ENCODE data around the gene LIN7A. TPM values are rescaled to one million over a fixed set of nuclear protein-coding genes. Genes with fewer than 3 reads are reported as not detected.

Gene LIN7A
- total RNA-seq, 2 experiments from 2014 or later: not detected

GRCh38 chr12:80834724-80835123 lies 103.0 kb downstream of the LIN7A start:
- H3K27me3 Mint-ChIP-seq: no peaks in the 10 kb centered on the region
- DNase-seq: no peak
- no peak overlapping the region for H3K4me3 ChIP-seq (ENCODE audit: low read length)
- no peaks in the 10 kb centered on the region for H3K4me1 ChIP-seq (ENCODE audit: insufficient read depth, low read length)
- no peak for ATAC-seq (ENCODE audit: poor library complexity)
- H3K9me3 Mint-ChIP-seq: peaks cover 5% of the 10 kb centered on the region
- H3K27me3 ChIP-seq (ENCODE audit: control insufficient read depth in 1 of 2, insufficient read depth in 2 of 2, low read length in 2 of 2): no peaks in the 10 kb centered on the region
- intact Hi-C loops (cut with DNase I, micrococcal nuclease): no loop called here
- H3K36me3 Mint-ChIP-seq (ENCODE audit: low read depth): no peaks in the 10 kb centered on the region
- H3K4me1 Mint-ChIP-seq (ENCODE audit: low read depth): no peaks in the 10 kb centered on the region
- no peak overlapping the region for H3K27ac Mint-ChIP-seq
- H3K36me3 ChIP-seq (ENCODE audit: insufficient read depth, low read length): no peaks in the 10 kb centered on the region
- no peaks in the 10 kb centered on the region for H3K9me3 ChIP-seq (ENCODE audit: control insufficient read depth in 1 of 2, insufficient read depth in 1 of 2, low read length in 2 of 2)
- TF ChIP-seq CTCF (IDR thresholded peaks at IDR 0.05): no peak
- POLR2A ChIA-PET: no interaction called here
- CTCF ChIA-PET: no interaction called here
- no peak overlapping the region for H3K4me3 Mint-ChIP-seq
- H3K27ac ChIP-seq (ENCODE audit: low read depth in 1 of 2, low read length in 2 of 2): no peak overlapping the region

- POLR2A ChIA-PET: no interaction called here
- Histone ChIP-seq H3K27me3 (ENCODE audit: control insufficient read depth in 1 of 2, insufficient read depth in 2 of 2, low read length in 2 of 2) (no peaks in the 10 kb centered on the region), H3K4me3 (ENCODE audit: low read length) (no peak overlapping the region), H3K27ac (ENCODE audit: low read depth in 1 of 2, low read length in 2 of 2) (no peak overlapping the region), H3K4me1 (ENCODE audit: insufficient read depth, low read length) (no peaks in the 10 kb centered on the region), H3K9me3 (ENCODE audit: control insufficient read depth in 1 of 2, insufficient read depth in 1 of 2, low read length in 2 of 2) (peaks cover 0 to 3% of the 10 kb centered on the region in 2 experiments), H3K36me3 (ENCODE audit: insufficient read depth, low read length) (no peaks in the 10 kb centered on the region)
- Mint-ChIP-seq H3K36me3 (ENCODE audit: low read depth) (no peaks in the 10 kb centered on the region), H3K4me1 (ENCODE audit: low read depth) (no peaks in the 10 kb centered on the region), H3K27me3 (no peaks in the 10 kb centered on the region), H3K4me3 (no peak overlapping the region), H3K9me3 (peaks cover 4% of the 10 kb centered on the region), H3K27ac (no peak overlapping the region)
- ATAC-seq (ENCODE audit: poor library complexity) (no peak), DNase-seq (no peak)
- intact Hi-C loops (cut with DNase I, micrococcal nuclease): no loop called here
- TF ChIP-seq CTCF (IDR thresholded peaks at IDR 0.05): no peak
- CTCF ChIA-PET: no interaction called here
These were observed 107.1 kb downstream of the LIN7A start for GRCh38 chr12:80830533-80831088.

DNA sequence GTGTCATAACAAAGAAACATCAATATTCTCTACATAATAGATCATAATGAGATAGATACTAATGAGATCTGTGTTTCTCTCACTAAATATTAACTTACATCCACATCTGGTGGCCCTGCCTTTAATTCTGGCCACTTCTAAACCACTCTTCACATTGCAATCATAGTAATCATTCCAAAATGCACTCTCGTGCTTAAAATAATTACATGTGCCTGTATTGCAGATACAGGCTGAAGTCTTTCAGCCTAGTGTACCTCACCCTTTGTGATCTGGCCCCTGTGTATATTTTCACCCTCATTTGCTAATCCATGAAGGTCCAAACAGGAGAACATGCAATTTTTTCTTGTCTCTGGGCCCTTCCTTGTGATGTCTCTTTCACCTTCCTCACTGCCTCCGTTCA lies 108.0 kb downstream of the LIN7A start:
- no peak overlapping the region for H3K27ac Mint-ChIP-seq
- no peak for DNase-seq
- H3K27me3 Mint-ChIP-seq: no peaks in the 10 kb centered on the region
- no peaks in the 10 kb centered on the region for H3K4me1 Mint-ChIP-seq (ENCODE audit: low read depth)
- H3K9me3 Mint-ChIP-seq: peaks cover 4% of the 10 kb centered on the region
- Histone ChIP-seq H3K4me1 (ENCODE audit: insufficient read depth, low read length) (no peaks in the 10 kb centered on the region), H3K4me3 (ENCODE audit: low read length) (no peak overlapping the region), H3K27ac (ENCODE audit: low read depth in 1 of 2, low read length in 2 of 2) (no peak overlapping the region), H3K27me3 (ENCODE audit: control insufficient read depth in 1 of 2, insufficient read depth in 2 of 2, low read length in 2 of 2) (no peaks in the 10 kb centered on the region), H3K9me3 (ENCODE audit: control insufficient read depth in 1 of 2, insufficient read depth in 1 of 2, low read length in 2 of 2) (peaks cover 0 to 3% of the 10 kb centered on the region in 2 experiments), H3K36me3 (ENCODE audit: insufficient read depth, low read length) (no peaks in the 10 kb centered on the region)
- no peaks in the 10 kb centered on the region for H3K36me3 Mint-ChIP-seq (ENCODE audit: low read depth)
- CTCF ChIA-PET: no interaction called here
- no peak overlapping the region for H3K4me3 Mint-ChIP-seq
- TF ChIP-seq CTCF (IDR thresholded peaks at IDR 0.05): no peak
- intact Hi-C loops (cut with DNase I, micrococcal nuclease): no loop called here
- POLR2A ChIA-PET: no interaction called here
- no peak for ATAC-seq (ENCODE audit: poor library complexity)

All from CD4-positive, alpha-beta T cell (primary cell).